ENCODE measurements around the gene TGFB2.

The TGFB2 gene

GRCh38 chr1:218462587-218462986 lies 117.5 kb downstream of the TGFB2 start:
- TF ChIP-seq EZH2 (IDR thresholded peaks at IDR 0.05; ENCODE audit: borderline replicate concordance, low read depth, low read length, severe bottlenecking) (no peak), CTCF (IDR thresholded peaks at IDR 0.05; ENCODE audit: borderline replicate concordance, extremely low read depth, low read length, poor library complexity, severe bottlenecking) (no peak)
- Histone ChIP-seq H3K27ac (ENCODE audit: low read length) (no peak overlapping the region), H3K4me2 (ENCODE audit: insufficient read depth, low read length) (no peak overlapping the region), H4K20me1 (ENCODE audit: insufficient read depth, low read length) (no peaks in the 10 kb centered on the region), H3K27me3 (ENCODE audit: insufficient read depth, low read length, poor library complexity) (no peaks in the 10 kb centered on the region), H3K79me2 (ENCODE audit: insufficient read depth, low read length) (no peaks in the 10 kb centered on the region), H3K36me3 (ENCODE audit: insufficient read depth, low read length) (no peaks in the 10 kb centered on the region), H3K4me1 (ENCODE audit: insufficient read depth, low read length) (no peaks in the 10 kb centered on the region), H3K9me3 (ENCODE audit: insufficient read depth, low read length, severe bottlenecking) (no peaks in the 10 kb centered on the region), H2AFZ (ENCODE audit: low read depth, low read length) (no peak overlapping the region), H3K9ac (ENCODE audit: low read depth, low read length) (no peak overlapping the region), H3K4me3 (ENCODE audit: low read depth in 1 of 2, low read length in 2 of 2) (no peak overlapping the region)
- DNase-seq (no peak), ATAC-seq (ENCODE audit: insufficient read depth, low read depth) (no peak)

- H3K27ac ChIP-seq (ENCODE audit: low read length): no peak overlapping the region
- no peak overlapping the region for H3K4me2 ChIP-seq (ENCODE audit: insufficient read depth, low read length)
- H2AFZ ChIP-seq (ENCODE audit: low read depth, low read length): no peak overlapping the region
- no peak overlapping the region for H3K9ac ChIP-seq (ENCODE audit: low read depth, low read length)
- no peak overlapping the region for H3K4me3 ChIP-seq (ENCODE audit: low read depth in 1 of 2, low read length in 2 of 2)
- H3K36me3 ChIP-seq (ENCODE audit: insufficient read depth, low read length): no peaks in the 10 kb centered on the region
- H3K9me3 ChIP-seq (ENCODE audit: insufficient read depth, low read length, severe bottlenecking): no peaks in the 10 kb centered on the region
- DNase-seq: no peak
- no peak for ATAC-seq (ENCODE audit: insufficient read depth, low read depth)
- no peak for TF ChIP-seq CTCF (IDR thresholded peaks at IDR 0.05; ENCODE audit: borderline replicate concordance, extremely low read depth, low read length, poor library complexity, severe bottlenecking)
- TF ChIP-seq EZH2 (IDR thresholded peaks at IDR 0.05; ENCODE audit: borderline replicate concordance, low read depth, low read length, severe bottlenecking): no peak
- H4K20me1 ChIP-seq (ENCODE audit: insufficient read depth, low read length): no peaks in the 10 kb centered on the region
- no peaks in the 10 kb centered on the region for H3K4me1 ChIP-seq (ENCODE audit: insufficient read depth, low read length)
- H3K79me2 ChIP-seq (ENCODE audit: insufficient read depth, low read length): no peaks in the 10 kb centered on the region
- H3K27me3 ChIP-seq (ENCODE audit: insufficient read depth, low read length, poor library complexity): no peaks in the 10 kb centered on the region
Measured at GRCh38 chr1:218463194-218464156, 118.3 kb downstream of the TGFB2 start.

GRCh38 chr1:218464871-218465270 lies 119.7 kb downstream of the TGFB2 start:
- Histone ChIP-seq H3K36me3 (ENCODE audit: insufficient read depth, low read length) (no peaks in the 10 kb centered on the region), H3K9me3 (ENCODE audit: insufficient read depth, low read length, severe bottlenecking) (no peaks in the 10 kb centered on the region), H3K9ac (ENCODE audit: low read depth, low read length) (no peak overlapping the region), H3K4me3 (ENCODE audit: low read depth in 1 of 2, low read length in 2 of 2) (no peak overlapping the region), H3K79me2 (ENCODE audit: insufficient read depth, low read length) (no peaks in the 10 kb centered on the region), H3K4me1 (ENCODE audit: insufficient read depth, low read length) (no peaks in the 10 kb centered on the region), H3K27me3 (ENCODE audit: insufficient read depth, low read length, poor library complexity) (no peaks in the 10 kb centered on the region), H4K20me1 (ENCODE audit: insufficient read depth, low read length) (no peaks in the 10 kb centered on the region), H3K27ac (ENCODE audit: low read length) (no peak overlapping the region), H3K4me2 (ENCODE audit: insufficient read depth, low read length) (no peak overlapping the region), H2AFZ (ENCODE audit: low read depth, low read length) (no peak overlapping the region)
- TF ChIP-seq EZH2 (IDR thresholded peaks at IDR 0.05; ENCODE audit: borderline replicate concordance, low read depth, low read length, severe bottlenecking): no peak
- TF ChIP-seq CTCF (IDR thresholded peaks at IDR 0.05; ENCODE audit: borderline replicate concordance, extremely low read depth, low read length, poor library complexity, severe bottlenecking): no peak
- no peak for DNase-seq
- ATAC-seq (ENCODE audit: insufficient read depth, low read depth): no peak

Data from DND-41 (cell line).